H1 (cell line): Measurements from ENCODE around the gene OR10A2. TPM values are rescaled to one million over a fixed set of nuclear protein-coding genes. Genes with fewer than 3 reads are reported as not detected.
A peak's percentile ranks its signal among the peaks of the same experiment; 100 is the strongest.

Source experiments
- CTCF ChIA-PET: fragments of 300-600 bp; sonication (Branson Sonifier 250); formaldehyde crosslinking; loops from one replicate; lab custom pipeline; 2021; ENCODE audit not compliant: partially characterized antibody; lab: Charles Lee
- POLR2A ChIA-PET: fragments of 300-600 bp; sonication (Branson Sonifier 250); formaldehyde crosslinking; loops from one replicate; lab custom pipeline; 2021; ENCODE audit warnings: inconsistent platforms; ENCODE audit not compliant: partially characterized antibody; lab: Charles Lee
- DNase-seq, 2 experiments: peaks; one replicate each; pipeline versions ENCODE4 v3.0.0 to v3.0.0-alpha.2; 2010 to 2022; ENCODE audit warnings: low spot score in 2 of 2, low read depth in 1 of 2, mixed read lengths in 1 of 2
- FAIRE-seq: peaks from 2 replicates; lab custom pipeline; 2011; peaks lifted over from hg19 to GRCh38; lab: Jason Lieb, UNC
- H2AFZ ChIP-seq: 2 replicates; pipeline ENCODE4 v1.8.1; 2012; ENCODE audit warnings: low read length, inconsistent platforms
- H2AK5ac ChIP-seq: 2 replicates; pipeline ENCODE4 v1.6.1; 2013; ENCODE audit warnings: low read depth, low read length
- H2BK120ac ChIP-seq: replicated peaks from 2 replicates; pipeline ENCODE3; 2013; ENCODE audit warnings: low read depth, low read length, inconsistent platforms
- H2BK12ac ChIP-seq: 2 replicates; pipeline ENCODE4 v1.6.1; 2013; ENCODE audit warnings: low read depth, low read length
- H2BK15ac ChIP-seq: 2 replicates; pipeline ENCODE4 v1.6.1; 2013; ENCODE audit warnings: low read length
- H2BK20ac ChIP-seq: 2 replicates; pipeline ENCODE4 v1.6.1; 2013; ENCODE audit warnings: low read length
- H2BK5ac ChIP-seq: 2 replicates; pipeline ENCODE4 v1.6.1; 2013; ENCODE audit warnings: low read depth, low read length
- H3K14ac ChIP-seq: 2 replicates; pipeline ENCODE4 v1.6.1; 2013; ENCODE audit warnings: inconsistent platforms; ENCODE audit not compliant: insufficient read length
- H3K18ac ChIP-seq: 2 replicates; pipeline ENCODE4 v1.6.1; 2013; ENCODE audit warnings: low read length; ENCODE audit errors: extremely low read depth
- H3K23ac ChIP-seq: 2 replicates; pipeline ENCODE4 v1.6.1; 2013; ENCODE audit warnings: inconsistent platforms; ENCODE audit not compliant: insufficient read length
- H3K23me2 ChIP-seq: 2 replicates; pipeline ENCODE4 v1.6.1; 2013; ENCODE audit warnings: low read depth, low read length
- H3K27ac ChIP-seq: 2 replicates; pipeline ENCODE4 v1.6.1; 2011; ENCODE audit warnings: low read depth, low read length, inconsistent platforms
- H3K27me3 ChIP-seq, 4 experiments: replicated peaks in 1 of 4; 1 replicate in 1 of 4; 2 replicates in 3 of 4; pipeline versions ENCODE4 v1.6.1 to v1.8.1; 2011 to 2013; ENCODE audit warnings: low read length in 3 of 4, mild to moderate bottlenecking in 3 of 4, inconsistent platforms in 2 of 4, mixed read lengths in 2 of 4, moderate library complexity in 1 of 4; ENCODE audit not compliant: control insufficient read depth in 3 of 4, insufficient read depth in 3 of 4; ENCODE audit errors: extremely low read depth in 1 of 4
- H3K36me3 ChIP-seq, 4 experiments: 2 replicates each; pipeline versions ENCODE4 v1.6.1 to v1.8.1; 2011 to 2013; ENCODE audit warnings: mild to moderate bottlenecking in 4 of 4, low read length in 3 of 4, moderate library complexity in 2 of 4, control low read depth in 1 of 4, inconsistent platforms in 1 of 4; ENCODE audit not compliant: insufficient read depth in 4 of 4, control insufficient read depth in 2 of 4
- H3K4ac ChIP-seq: replicated peaks from 2 replicates; pipeline ENCODE3; 2013; ENCODE audit warnings: low read length, low read depth, mixed read lengths, inconsistent platforms; ENCODE audit not compliant: insufficient read length
- H3K4me1 ChIP-seq, 4 experiments: replicated peaks in 1 of 4; 1 replicate in 1 of 4; 2 replicates in 3 of 4; pipeline versions ENCODE4 v1.6.1 to v1.8.1; 2011 to 2013; ENCODE audit warnings: low read length in 3 of 4, inconsistent platforms in 2 of 4, mixed read lengths in 1 of 4; ENCODE audit not compliant: insufficient read depth in 4 of 4, control insufficient read depth in 3 of 4
- H3K4me2 ChIP-seq, 2 experiments: 2 replicates each; pipeline versions ENCODE4 v1.6.1 to v1.8.1; 2011 to 2013; ENCODE audit warnings: low read depth in 2 of 2, low read length in 2 of 2, control low read depth in 1 of 2, inconsistent platforms in 1 of 2, mild to moderate bottlenecking in 1 of 2; ENCODE audit not compliant: insufficient read depth in 1 of 2
- H3K4me3 ChIP-seq, 4 experiments: fragments of 200-600, 300-600 bp in 1 of 4; sonication (generic), shearing (Covaris generic), sonication (Bioruptor Twin) in 1 of 4; 2 replicates each; pipeline versions ENCODE4 v1.5.1 to v1.8.1; 2011 to 2016; ENCODE audit warnings: low read length in 4 of 4, low read depth in 3 of 4, control low read depth in 2 of 4, inconsistent platforms in 2 of 4, mild to moderate bottlenecking in 2 of 4, mixed read lengths in 1 of 4, moderate library complexity in 1 of 4; ENCODE audit not compliant: insufficient read depth in 2 of 4; ENCODE audit errors: extremely low read depth in 1 of 4
- H3K56ac ChIP-seq: replicated peaks from 2 replicates; pipeline ENCODE3; 2013; ENCODE audit warnings: low read depth, mild to moderate bottlenecking, mixed read lengths, low read length, inconsistent platforms; ENCODE audit not compliant: insufficient read length
- H3K79me1 ChIP-seq: 2 replicates; pipeline ENCODE4 v1.6.1; 2013; ENCODE audit warnings: low read depth, low read length, control low read depth
- H3K79me2 ChIP-seq, 2 experiments: 2 replicates each; pipeline versions ENCODE4 v1.6.1 to v1.8.1; 2012 to 2013; ENCODE audit warnings: low read length in 2 of 2, mild to moderate bottlenecking in 2 of 2, inconsistent platforms in 1 of 2; ENCODE audit not compliant: insufficient read depth in 2 of 2, control insufficient read depth in 1 of 2
- H3K9ac ChIP-seq, 4 experiments: replicated peaks in 1 of 4; 1 replicate in 1 of 4; 2 replicates in 3 of 4; pipeline versions ENCODE4 v1.6.1 to v1.8.1; 2011 to 2013; ENCODE audit warnings: low read depth in 3 of 4, low read length in 3 of 4, control low read depth in 2 of 4, mild to moderate bottlenecking in 2 of 4, moderate library complexity in 2 of 4, inconsistent platforms in 1 of 4; ENCODE audit errors: extremely low read depth in 1 of 4
- H3K9me3 ChIP-seq, 2 experiments: 2 replicates each; pipeline versions ENCODE4 v1.6.1 to v1.8.1; 2012 to 2013; ENCODE audit warnings: mild to moderate bottlenecking in 2 of 2, moderate library complexity in 2 of 2, control low read depth in 1 of 2, inconsistent platforms in 1 of 2, low read depth in 1 of 2, low read length in 1 of 2, mixed read lengths in 1 of 2; ENCODE audit not compliant: insufficient read depth in 2 of 2
- H4K20me1 ChIP-seq, 2 experiments: replicated peaks in 1 of 2; 2 replicates each; pipeline versions ENCODE3 to v1.8.1; 2011 to 2013; ENCODE audit warnings: inconsistent platforms in 2 of 2, low read length in 2 of 2, mild to moderate bottlenecking in 1 of 2; ENCODE audit not compliant: insufficient read depth in 2 of 2, control insufficient read depth in 1 of 2
- H4K5ac ChIP-seq: 2 replicates; pipeline ENCODE4 v1.6.1; 2013; ENCODE audit warnings: low read length, low read depth, mixed read lengths, inconsistent platforms; ENCODE audit not compliant: insufficient read length
- H4K8ac ChIP-seq: 2 replicates; pipeline ENCODE4 v1.8.0; 2013; ENCODE audit warnings: mild to moderate bottlenecking, moderate library complexity, low read length, inconsistent platforms; ENCODE audit not compliant: insufficient read depth; ENCODE audit errors: extremely low read depth
- H4K91ac ChIP-seq: replicated peaks from 2 replicates; pipeline ENCODE3; 2013; ENCODE audit warnings: low read length, mixed read lengths, inconsistent platforms; ENCODE audit not compliant: insufficient read length
- BCL11A ChIP-seq, 2 experiments: IDR thresholded peaks; one replicate each; pipeline ENCODE4 v1.6.1; 2011; ENCODE audit warnings: low read depth in 2 of 2, low read length in 2 of 2, mild to moderate bottlenecking in 2 of 2
- BRCA1 ChIP-seq: IDR thresholded peaks from 2 replicates; pipeline ENCODE4 v1.6.1; 2012; ENCODE audit warnings: low read depth, low read length, improper control_type of control experiment
- CBX5 ChIP-seq: fragments of 300-800, 300-1000 bp; sonication (generic); IDR thresholded peaks from 2 replicates; pipeline ENCODE4 v1.7.1; 2016; ENCODE audit warnings: antibody characterized with exemption, low read length, low read depth
- CHD1 ChIP-seq: IDR thresholded peaks from 2 replicates; pipeline ENCODE4 v1.6.1; 2012; ENCODE audit warnings: low read depth, low read length, improper control_type of control experiment
- CTBP2 ChIP-seq: IDR thresholded peaks from 2 replicates; pipeline ENCODE4 v1.7.0; 2011; ENCODE audit warnings: borderline replicate concordance, mild to moderate bottlenecking, moderate library complexity, mixed read lengths, low read length; ENCODE audit not compliant: insufficient read depth, insufficient read length
- EGR1 ChIP-seq: IDR thresholded peaks from 2 replicates; pipeline ENCODE4 v1.6.1; 2011; ENCODE audit warnings: low read depth, low read length, borderline replicate concordance
- HDAC2 ChIP-seq, 2 experiments: fragments of 300-600 bp in 1 of 2; sonication (generic) in 1 of 2; IDR thresholded peaks; 2 replicates each; pipeline ENCODE4 v1.6.1; 2011 to 2012; ENCODE audit warnings: low read depth in 2 of 2, low read length in 2 of 2, mild to moderate bottlenecking in 2 of 2, moderate library complexity in 2 of 2, borderline replicate concordance in 1 of 2, inconsistent platforms in 1 of 2
- HDAC6 ChIP-seq: IDR thresholded peaks from one replicate; pipeline ENCODE4 v1.7.1; 2012; ENCODE audit warnings: low read depth, mild to moderate bottlenecking, inconsistent platforms, low read length, moderate library complexity
- JUND ChIP-seq: IDR thresholded peaks from 2 replicates; pipeline ENCODE4 v1.6.1; 2011; ENCODE audit warnings: mild to moderate bottlenecking, improper control_type of control experiment, low read length
- KDM1A ChIP-seq: fragments of 200-600, 300-600 bp; sonication (generic); IDR thresholded peaks from 2 replicates; pipeline ENCODE4 v1.7.1; 2016; ENCODE audit warnings: mild to moderate bottlenecking, low read length, borderline replicate concordance
- KDM4A ChIP-seq: IDR thresholded peaks from one replicate; pipeline ENCODE4 v1.7.1; 2012; ENCODE audit warnings: low read depth, mild to moderate bottlenecking, moderate library complexity, low read length, inconsistent platforms; ENCODE audit not compliant: severe bottlenecking
- PHF8 ChIP-seq: fragments of 200-600 bp; sonication (generic); conservative IDR thresholded peaks from 2 replicates; pipeline ENCODE4 v1.7.1; 2012; ENCODE audit warnings: low read depth, mild to moderate bottlenecking, inconsistent platforms, low read length, moderate library complexity
- POU5F1 ChIP-seq: IDR thresholded peaks from 2 replicates; pipeline ENCODE4 v1.6.1; 2011; ENCODE audit warnings: low read depth, mild to moderate bottlenecking, low read length, moderate library complexity
- SIN3A ChIP-seq, 2 experiments: IDR thresholded peaks in 1 of 2; conservative IDR thresholded peaks in 1 of 2; 2 replicates each; pipeline ENCODE4 v1.6.1; 2011 to 2012; ENCODE audit warnings: low read length in 2 of 2, improper control_type of control experiment in 1 of 2, low read depth in 1 of 2, mild to moderate bottlenecking in 1 of 2
- WGBS, 2 experiments: shearing (Covaris generic) in 1 of 2; methylation state at CpG; one replicate each; pipeline versions ENCODE4 v1.1.6 to v1.1.7; 2013 to 2015; ENCODE audit warnings: low lambda C conversion rate in 2 of 2, mixed read lengths in 2 of 2, inconsistent platforms in 1 of 2, low coverage in 1 of 2, missing lambda C conversion rate in 1 of 2; ENCODE audit not compliant: insufficient replicate concordance in 2 of 2, insufficient coverage in 1 of 2, insufficient read length in 1 of 2; ENCODE audit errors: extremely low coverage in 1 of 2, missing lambda C conversion rate in 1 of 2; 5-methylcytosine and 5-hydroxymethylcytosine counted together
- polyA plus RNA-seq, 7 experiments: library from polyadenylated mRNA; depleted of rRNA in 3 of 7; stranded (reverse) in 5 of 7; unstranded in 2 of 7; fragments of >200 nt in 5 of 7; fragments of 200-250 nt in 2 of 7; gene quantifications; 1 replicate in 5 of 7; 2 replicates in 1 of 7; 4 replicates in 1 of 7; pipeline versions ENCODE4 v1.2.1 to v1.2.3, GENCODE V29; 2011 to 2013; ENCODE audit warnings: missing spikeins in 2 of 7, mixed read lengths in 2 of 7
- total RNA-seq: library from RNA; stranded (reverse); fragmentation: NEBNext Ultra II Directional; extraction: Animal tissue kit (Norgen Biotek cat#: 25700); gene quantifications from 2 replicates; pipeline ENCODE4 v1.2.1, GENCODE V29; 2021

OR10A2 gene
- total and polyA plus RNA-seq, 2 of the 8 experiments (the other 6 are each of a cell fraction or from before 2014, with no cell fraction given): not detected

DNA sequence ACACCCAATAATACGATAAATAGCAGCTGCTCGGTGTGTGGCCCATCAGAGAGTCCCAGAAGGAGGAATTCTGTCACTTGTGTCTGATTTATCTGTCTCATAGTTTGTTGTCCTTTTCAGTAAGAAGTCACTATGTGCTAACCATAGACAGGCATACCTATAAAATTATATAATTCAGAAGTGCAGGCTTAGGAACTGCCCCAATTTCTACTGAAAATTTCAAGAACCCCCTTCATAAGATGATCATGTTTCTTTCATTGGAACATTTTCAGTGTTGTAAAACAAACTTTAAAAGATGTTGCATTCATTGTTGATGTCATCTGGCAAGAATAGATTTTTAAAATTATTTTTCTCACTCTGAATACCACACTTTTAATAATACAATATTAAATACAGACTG, 29.5 kb downstream of the OR10A2 start, which contains the start of gene OR2D2:
Gene OR2D2 (minus strand): TSS at position 101 of the 400 bp plus-strand sequence. CDS start 0 bp downstream, at position 101.
- Histone ChIP-seq H3K14ac (no peak within 1 kb of the TSS), H4K91ac (no peak within 1 kb of the TSS), H4K8ac (no peak within 1 kb of the TSS), H3K4me3 (no peak within 1 kb of the TSS), H3K4ac (no peak within 1 kb of the TSS), H3K23me2 (no peaks in the 10 kb centered on the region), H2BK15ac (no peak within 1 kb of the TSS), H3K56ac (no peak within 1 kb of the TSS), H3K9me3 (no peaks in the 10 kb centered on the region), H2AFZ (no peak within 1 kb of the TSS), H3K4me2 (no peak within 1 kb of the TSS), H3K27ac (no peak within 1 kb of the TSS), H2BK20ac (no peak within 1 kb of the TSS), H3K9ac (no peak within 1 kb of the TSS), H3K27me3 (peaks cover 0 to 1% (median 0%) of the 10 kb centered on the region in 4 experiments; a peak in 1 of 7 replicates), H2BK5ac (no peak within 1 kb of the TSS), H3K36me3 (no peaks in the 10 kb centered on the region), H3K79me2 (no peaks in the 10 kb centered on the region), H3K79me1 (no peaks in the 10 kb centered on the region), H2BK12ac (no peak within 1 kb of the TSS), H4K20me1 (no peaks in the 10 kb centered on the region), H2AK5ac (peak within 1 kb of the TSS; percentile 48; the same call in 1 of the 2 replicates), H2BK120ac (no peak within 1 kb of the TSS), H3K18ac (no peak within 1 kb of the TSS), H3K23ac (no peak within 1 kb of the TSS), H4K5ac (no peak within 1 kb of the TSS), H3K4me1 (no peaks in the 10 kb centered on the region)
- 90% methylated on average over 2 of the region's 2 CpGs; no CpG with 5 or more reads in 1 of the 2 experiments for WGBS, 2 experiments
- ChIA-PET POLR2A (no interaction called here), CTCF (no interaction called here)
- no peak for FAIRE-seq
- DNase-seq: no peak
- TF ChIP-seq EGR1 (no peak), CTBP2 (no peak), CHD1 (no peak), HDAC6 (no peak), BRCA1 (no peak), KDM1A (no peak), POU5F1 (no peak), CBX5 (no peak), BCL11A (IDR thresholded peaks at IDR 0.05; ENCODE audit: low read depth in 2 of 2, low read length in 2 of 2) (no peak), KDM4A (no peak), SIN3A (conservative IDR thresholded peaks at IDR 0.05 in 1 of 2, IDR thresholded peaks at IDR 0.05 in 1 of 2; ENCODE audit: low read depth in 1 of 2, low read length in 2 of 2) (no peak), HDAC2 (IDR thresholded peaks at IDR 0.05; ENCODE audit: borderline replicate concordance in 1 of 2, low read depth in 2 of 2, low read length in 2 of 2) (no peak), PHF8 (no peak), JUND (no peak)
